Activated CD4-positive, alpha-beta memory T cell treated with anti-CD3 and anti-CD28 coated beads, Interleukin-2, amount 10 ng/mL, durations not matched to agents 7 days and 5 days (primary cell): Measurements from ENCODE around the gene MAPKBP1. TPM values are rescaled to one million over a fixed set of nuclear protein-coding genes. Genes with fewer than 3 reads are reported as not detected.

ENCODE experiments used
- CTCF ChIA-PET: fragments of 350-600 bp; sonication (Branson Sonifier 250); formaldehyde crosslinking; loops from one replicate; lab custom pipeline; 2021; ENCODE audit warnings: antibody characterized with exemption, inconsistent platforms; lab: Charles Lee
- POLR2A ChIA-PET: fragments of 350-600 bp; sonication (Branson Sonifier 250); formaldehyde crosslinking; loops from one replicate; lab custom pipeline; 2021; ENCODE audit warnings: antibody characterized with exemption; lab: Charles Lee
- DNase-seq: peaks from one replicate; pipeline ENCODE4 v3.0.0-alpha.2; 2020
- H3K27ac Mint-ChIP-seq: one replicate; pipeline ENCODE4 v1.8.0; 2021; ENCODE audit warnings: mild to moderate bottlenecking, mixed read lengths
- H3K27me3 Mint-ChIP-seq: one replicate; pipeline ENCODE4 v1.8.0; 2021; ENCODE audit warnings: mixed read lengths
- H3K36me3 Mint-ChIP-seq: one replicate; pipeline ENCODE4 v1.8.0; 2021; ENCODE audit warnings: low read depth, mixed read lengths
- H3K4me1 Mint-ChIP-seq: one replicate; pipeline ENCODE4 v1.8.0; 2021; ENCODE audit warnings: mixed read lengths
- H3K4me3 Mint-ChIP-seq: one replicate; pipeline ENCODE4 v1.8.0; 2021; ENCODE audit warnings: mild to moderate bottlenecking, mixed read lengths
- H3K9me3 Mint-ChIP-seq: one replicate; pipeline ENCODE4 v1.8.0; 2021; ENCODE audit warnings: mixed read lengths
- total RNA-seq, 2 experiments: library from RNA; stranded (reverse); gene quantifications; one replicate each; pipeline ENCODE4 v1.2.3, GENCODE V29; 2021

Gene MAPKBP1
- total RNA-seq, 2 experiments from 2014 or later = 28.9 to 31.6 TPM

GRCh38 chr15:41855261-41855961, 81.1 kb downstream of the MAPKBP1 start:
- DNase-seq = no peak
- Mint-ChIP-seq H3K36me3 (no peaks in the 10 kb centered on the region), H3K4me3 (no peak overlapping the region), H3K27me3 (no peaks in the 10 kb centered on the region), H3K9me3 (no peaks in the 10 kb centered on the region), H3K4me1 (peaks cover 2% of the 10 kb centered on the region), H3K27ac (no peak overlapping the region)
- ChIA-PET CTCF (interaction anchor here (1.5 kb wide), 1 partner anchor 49 kb away, joined by 5 read pairs; no protein-coding TSS in a partner anchor), POLR2A (no interaction called here)

- Mint-ChIP-seq H3K36me3 (no peaks in the 10 kb centered on the region), H3K27me3 (no peaks in the 10 kb centered on the region), H3K9me3 (no peaks in the 10 kb centered on the region), H3K4me1 (peaks cover 4% of the 10 kb centered on the region), H3K4me3 (no peak overlapping the region), H3K27ac (no peak overlapping the region)
- ChIA-PET POLR2A (no interaction called here), CTCF (no interaction called here)
- no peak for DNase-seq
Measured at GRCh38 chr15:41856262-41856661, 82.0 kb downstream of the MAPKBP1 start.

- Mint-ChIP-seq H3K36me3 (no peaks in the 10 kb centered on the region), H3K4me3 (no peak overlapping the region), H3K27ac (no peak overlapping the region), H3K27me3 (no peaks in the 10 kb centered on the region), H3K9me3 (no peaks in the 10 kb centered on the region), H3K4me1 (peaks cover 4% of the 10 kb centered on the region)
- ChIA-PET CTCF (no interaction called here), POLR2A (no interaction called here)
- DNase-seq = no peak
Measured at GRCh38 chr15:41856716-41857115, 82.4 kb downstream of the MAPKBP1 start.

DNA sequence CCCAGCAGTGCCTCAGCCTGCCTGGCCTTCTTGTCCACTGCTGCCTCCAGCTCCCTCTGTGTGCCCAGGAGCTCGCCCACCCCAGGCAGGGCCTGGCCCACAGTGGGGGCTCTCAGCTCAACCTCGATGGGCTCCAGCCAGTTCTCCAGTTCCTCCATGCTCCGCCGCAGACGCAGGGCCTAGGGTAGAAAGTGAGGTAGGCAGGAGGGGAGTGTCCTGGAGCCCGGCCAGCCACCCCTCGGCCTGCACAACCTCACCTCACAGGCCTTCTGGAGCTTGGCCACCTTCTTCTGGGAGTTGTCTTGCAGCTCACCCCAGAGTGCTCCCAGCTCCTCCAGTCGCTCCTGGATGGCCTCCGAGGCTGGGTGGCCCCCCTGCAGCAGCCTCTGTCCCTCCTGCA, 83.0 kb downstream of the MAPKBP1 start:
- no peaks in the 10 kb centered on the region for H3K36me3 Mint-ChIP-seq
- no peaks in the 10 kb centered on the region for H3K27me3 Mint-ChIP-seq
- no peak overlapping the region for H3K27ac Mint-ChIP-seq
- H3K4me3 Mint-ChIP-seq = no peak overlapping the region
- H3K4me1 Mint-ChIP-seq = peaks cover 4% of the 10 kb centered on the region
- DNase-seq = no peak
- CTCF ChIA-PET = interaction anchor here (1.1 kb wide), 1 partner anchor 83 kb away, joined by 3 read pairs; the partner anchor contains the start of gene MAPKBP1
- POLR2A ChIA-PET = no interaction called here
- H3K9me3 Mint-ChIP-seq = no peaks in the 10 kb centered on the region

DNA sequence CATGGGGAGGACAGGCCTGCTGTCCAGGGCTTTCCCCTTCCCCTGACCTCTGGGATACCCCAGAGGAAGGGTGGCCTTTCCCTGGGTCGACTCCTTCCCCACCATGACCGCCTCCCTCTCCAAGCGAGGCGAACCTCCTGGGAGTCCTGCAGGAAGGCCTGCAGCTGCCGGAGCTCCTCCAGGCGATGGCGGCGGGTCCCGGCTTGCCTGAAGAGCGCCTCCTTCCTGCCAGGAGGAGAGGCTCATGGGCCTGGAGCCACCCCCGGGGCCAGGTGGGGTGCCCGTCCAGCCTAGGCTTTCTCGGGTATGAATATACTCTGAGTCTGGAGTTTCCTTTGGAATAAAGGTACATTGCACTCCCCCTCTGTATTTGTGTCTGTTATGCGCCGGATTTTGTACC, 84.5 kb downstream of the MAPKBP1 start:
- no peak overlapping the region for H3K4me3 Mint-ChIP-seq
- H3K4me1 Mint-ChIP-seq = peaks cover 4% of the 10 kb centered on the region
- POLR2A ChIA-PET = no interaction called here
- H3K36me3 Mint-ChIP-seq = no peaks in the 10 kb centered on the region
- H3K9me3 Mint-ChIP-seq = no peaks in the 10 kb centered on the region
- CTCF ChIA-PET = interaction anchor here (1.3 kb wide), 1 partner anchor 46 kb away, joined by 3 read pairs; no protein-coding TSS in a partner anchor
- DNase-seq = no peak
- no peak overlapping the region for H3K27ac Mint-ChIP-seq
- H3K27me3 Mint-ChIP-seq = no peaks in the 10 kb centered on the region

GRCh38 chr15:41860049-41860828, 86.0 kb downstream of the MAPKBP1 start:
- DNase-seq = no peak
- CTCF ChIA-PET = interaction anchor here (1.3 to 1.5 kb wide), 2 partner anchors 48 to 86 kb away, joined by 5 to 6 read pairs; partner anchors contain the start of gene MAPKBP1
- H3K27ac Mint-ChIP-seq = no peak overlapping the region
- H3K4me3 Mint-ChIP-seq = no peak overlapping the region
- no peaks in the 10 kb centered on the region for H3K9me3 Mint-ChIP-seq
- H3K4me1 Mint-ChIP-seq = peaks cover 4% of the 10 kb centered on the region
- POLR2A ChIA-PET = no interaction called here
- H3K27me3 Mint-ChIP-seq = no peaks in the 10 kb centered on the region
- no peaks in the 10 kb centered on the region for H3K36me3 Mint-ChIP-seq

- ChIA-PET CTCF (interaction anchor here (1.3 to 1.5 kb wide), 2 partner anchors 50 to 88 kb away, joined by 5 to 6 read pairs; partner anchors contain the start of gene MAPKBP1), POLR2A (interaction anchor here (0.7 to 1.2 kb wide), 4 partner anchors 9 to 36 kb away, joined by 3 to 5 read pairs (median 3); no protein-coding TSS in a partner anchor)
- no peak overlapping the region for H3K4me3 Mint-ChIP-seq
- peaks cover 4% of the 10 kb centered on the region for H3K4me1 Mint-ChIP-seq
- no peaks in the 10 kb centered on the region for H3K9me3 Mint-ChIP-seq
- H3K27me3 Mint-ChIP-seq = no peaks in the 10 kb centered on the region
- H3K27ac Mint-ChIP-seq = no peak overlapping the region
- no peak for DNase-seq
- no peaks in the 10 kb centered on the region for H3K36me3 Mint-ChIP-seq
Measured at GRCh38 chr15:41861736-41862356, 87.6 kb downstream of the MAPKBP1 start.

- Mint-ChIP-seq H3K9me3 (no peaks in the 10 kb centered on the region), H3K27ac (no peak overlapping the region), H3K4me1 (peaks cover 4% of the 10 kb centered on the region), H3K4me3 (no peak overlapping the region), H3K27me3 (no peaks in the 10 kb centered on the region), H3K36me3 (no peaks in the 10 kb centered on the region)
- POLR2A ChIA-PET = interaction anchor here (1.1 to 1.2 kb wide), 3 partner anchors 8 to 37 kb away, joined by 3 to 5 read pairs (median 3); no protein-coding TSS in a partner anchor
- DNase-seq = no peak
- CTCF ChIA-PET = no interaction called here
Measured at GRCh38 chr15:41862515-41863116, 88.3 kb downstream of the MAPKBP1 start.

GRCh38 chr15:41865490-41866055, 91.3 kb downstream of the MAPKBP1 start:
- Mint-ChIP-seq H3K4me1 (peaks cover 8% of the 10 kb centered on the region), H3K4me3 (no peak overlapping the region), H3K27me3 (no peaks in the 10 kb centered on the region), H3K36me3 (no peaks in the 10 kb centered on the region), H3K9me3 (no peaks in the 10 kb centered on the region), H3K27ac (no peak overlapping the region)
- DNase-seq = no peak
- POLR2A ChIA-PET = no interaction called here
- CTCF ChIA-PET = interaction anchor here (1.3 kb wide), 1 partner anchor 92 kb away, joined by 9 read pairs; the partner anchor contains the start of gene MAPKBP1

GRCh38 chr15:41866263-41866703, 92.0 kb downstream of the MAPKBP1 start:
- no peak for DNase-seq
- Mint-ChIP-seq H3K36me3 (no peaks in the 10 kb centered on the region), H3K9me3 (no peaks in the 10 kb centered on the region), H3K27me3 (no peaks in the 10 kb centered on the region), H3K27ac (no peak overlapping the region), H3K4me3 (no peak overlapping the region), H3K4me1 (peaks cover 13% of the 10 kb centered on the region)
- ChIA-PET CTCF (no interaction called here), POLR2A (no interaction called here)

- Mint-ChIP-seq H3K27ac (no peak overlapping the region), H3K36me3 (no peaks in the 10 kb centered on the region), H3K4me3 (no peak overlapping the region), H3K4me1 (peaks cover 16% of the 10 kb centered on the region), H3K9me3 (no peaks in the 10 kb centered on the region), H3K27me3 (no peaks in the 10 kb centered on the region)
- POLR2A ChIA-PET = no interaction called here
- CTCF ChIA-PET = no interaction called here
- DNase-seq = no peak
Measured at GRCh38 chr15:41866872-41867579, 92.7 kb downstream of the MAPKBP1 start.

- Mint-ChIP-seq H3K9me3 (no peaks in the 10 kb centered on the region), H3K36me3 (no peaks in the 10 kb centered on the region), H3K4me3 (no peak overlapping the region), H3K27me3 (no peaks in the 10 kb centered on the region), H3K27ac (no peak overlapping the region), H3K4me1 (peaks cover 19% of the 10 kb centered on the region)
- DNase-seq = no peak
- CTCF ChIA-PET = no interaction called here
- POLR2A ChIA-PET = no interaction called here
Measured at GRCh38 chr15:41868321-41868720, 94.0 kb downstream of the MAPKBP1 start.
